Measurements from ENCODE around the gene ACSS2.

GRCh38 chr20:34941226-34941625 lies 64.8 kb downstream of the ACSS2 start:
- no peak for TF ChIP-seq CTCF (IDR thresholded peaks at IDR 0.05)
- TF ChIP-seq POLR2A (IDR thresholded peaks at IDR 0.05; ENCODE audit: low read depth), result no peak
- no peak for TF ChIP-seq EP300 (IDR thresholded peaks at IDR 0.05)
- TF ChIP-seq POLR2AphosphoS5 (IDR thresholded peaks at IDR 0.05), result no peak
